GM23248 (cell line): Measurements from ENCODE around the gene SYDE2.

Experiments used
- EZH2 ChIP-seq: fragments of 200-600 bp; sonication (generic); IDR thresholded peaks from 2 replicates; pipeline ENCODE4 v1.6.1; 2018; ENCODE audit warnings: antibody characterized with exemption, mild to moderate bottlenecking; ENCODE audit not compliant: insufficient read depth, poor library complexity, severe bottlenecking
- EZH2phosphoT487 ChIP-seq: fragments of 200-600 bp; sonication (generic); IDR thresholded peaks from 2 replicates; pipeline ENCODE4 v1.6.1; 2018; ENCODE audit warnings: antibody characterized with exemption, moderate library complexity, mild to moderate bottlenecking, low read depth; ENCODE audit not compliant: insufficient read depth

DNA sequence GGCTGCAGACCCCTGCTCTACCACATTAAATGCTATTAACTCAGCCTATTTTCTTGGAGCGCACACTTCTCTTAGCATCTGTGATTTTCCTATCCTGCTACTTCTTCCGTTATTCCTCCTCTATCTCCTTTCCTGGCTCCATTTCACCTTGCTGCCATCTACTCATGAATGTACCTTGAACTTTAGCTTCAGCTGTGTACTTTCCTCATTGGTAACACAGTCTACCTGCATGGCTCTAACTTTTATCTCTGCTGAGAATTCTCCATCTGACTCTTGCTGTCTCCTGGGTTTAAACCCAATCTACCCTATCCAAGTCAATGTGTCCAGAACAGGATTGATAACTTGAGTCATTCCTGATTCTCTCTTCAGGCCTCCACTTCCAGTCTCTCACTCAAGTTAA is 84.9 kb downstream of the SYDE2 start:
- TF ChIP-seq EZH2 (no peak), EZH2phosphoT487 (no peak)
